GM10847 (cell line): ENCODE results near the gene MDH1.

Experiments used
- POLR2A ChIP-seq: IDR thresholded peaks from 2 replicates; pipeline ENCODE4 v1.6.1; 2011; ENCODE audit not compliant: insufficient read length; ENCODE audit errors: extremely low read depth

The MDH1 gene

DNA sequence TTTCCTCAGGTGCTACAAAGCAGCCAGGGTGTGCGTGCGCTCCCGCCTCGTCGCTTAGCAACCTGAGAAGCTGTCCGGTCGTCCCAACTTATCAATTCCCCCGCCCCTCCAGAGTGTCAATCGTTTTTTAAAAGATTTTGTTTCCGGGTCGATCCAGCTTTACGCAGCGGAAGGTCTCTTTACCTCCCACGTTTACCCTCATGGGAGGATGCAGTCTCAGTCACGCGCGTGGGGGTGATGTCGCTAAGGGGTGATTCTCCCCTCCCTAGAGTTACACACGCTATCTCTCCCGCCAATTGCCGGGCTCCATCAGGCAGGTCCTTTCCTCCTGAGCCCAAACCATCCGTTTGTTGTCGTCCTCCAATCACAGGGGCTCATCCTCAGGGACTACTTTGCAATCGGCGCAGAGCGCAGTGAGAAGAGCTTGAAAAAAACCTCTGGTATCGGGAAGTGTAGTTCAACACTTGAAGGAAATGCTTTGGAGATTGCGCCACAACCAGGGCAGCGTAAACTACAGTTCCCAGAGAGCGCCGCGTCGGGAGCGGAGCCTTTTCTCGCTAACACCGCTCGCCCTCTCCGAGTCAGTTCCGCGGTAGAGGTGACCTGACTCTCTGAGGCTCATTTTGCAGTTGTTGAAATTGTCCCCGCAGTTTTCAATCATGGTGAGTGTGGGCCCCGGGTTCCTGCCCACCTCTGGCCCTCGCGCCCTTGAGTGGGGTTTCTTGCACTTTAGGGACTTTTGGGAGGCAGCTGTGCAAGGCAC is at the start of gene MDH1, which contains the start of gene WDPCP:
TSS of gene MDH1 (plus strand) at position 579 of the 763 bp plus-strand sequence. CDS start at position 660, 81 bp downstream.
TSS of gene WDPCP (minus strand) at position 93 of the 763 bp plus-strand sequence. CDS start 206 bp downstream, outside the sequence.
- TF ChIP-seq POLR2A, result peak; percentile 64

DNA sequence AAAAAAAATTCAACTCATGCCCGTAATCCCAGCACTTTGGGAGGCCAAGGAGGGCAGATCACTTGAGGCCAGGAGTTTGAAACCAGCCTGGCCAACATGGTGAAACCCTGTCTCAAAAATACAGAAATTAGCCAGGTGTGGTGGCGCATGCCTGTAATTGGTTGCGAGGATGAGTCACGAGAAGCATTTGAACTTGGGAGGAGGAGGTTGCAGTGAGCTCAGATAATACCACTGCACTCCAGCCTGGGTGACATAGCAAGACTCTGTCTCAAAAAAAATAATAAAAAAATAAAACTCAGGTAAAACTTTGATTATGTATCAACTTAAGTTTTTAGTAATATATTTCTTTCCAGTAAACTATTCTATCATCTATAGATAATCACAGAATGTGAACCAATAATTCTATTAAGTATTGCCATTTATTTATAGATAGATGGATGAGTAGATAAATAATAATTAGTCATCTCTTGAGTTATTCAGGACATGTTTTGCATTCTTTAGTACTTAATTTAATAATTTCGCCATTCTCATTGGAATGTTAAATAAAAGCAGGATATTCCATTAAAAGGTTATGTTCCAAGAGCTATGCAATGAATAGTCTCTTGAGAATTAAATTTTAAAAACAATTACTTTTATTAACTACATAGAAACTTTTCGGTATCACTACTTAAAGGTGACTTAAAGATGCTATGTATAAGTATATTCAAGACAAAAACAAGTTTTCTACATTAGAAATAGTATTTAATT is 49.2 kb upstream of the MDH1 start:
- no peak for TF ChIP-seq POLR2A

DNA sequence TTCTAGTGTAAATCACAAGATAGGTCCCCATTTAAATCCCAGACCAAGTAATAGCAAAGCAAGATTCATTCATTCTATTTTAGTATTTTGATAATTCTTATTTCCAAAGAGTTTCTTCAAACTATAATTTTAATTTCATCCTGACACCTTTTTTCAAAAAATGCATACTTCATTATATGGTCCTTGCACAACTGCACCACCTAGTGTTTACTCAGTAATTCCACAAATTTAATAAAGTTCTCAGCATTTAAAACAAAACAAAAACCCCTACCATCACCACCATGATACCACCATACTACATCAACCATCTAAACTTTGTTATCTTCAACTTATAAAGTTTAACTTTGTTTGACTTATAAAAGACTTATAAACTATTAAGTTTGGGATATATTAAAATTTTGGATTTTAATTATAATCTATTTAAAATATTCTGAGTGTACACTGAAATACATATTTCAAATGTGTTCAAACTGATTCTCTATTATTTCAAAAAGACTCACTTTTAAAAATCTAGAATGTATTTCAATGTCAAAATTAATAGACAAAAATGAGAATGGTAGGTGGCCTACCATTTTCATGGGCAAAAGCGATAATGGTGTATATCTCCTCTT is 44.6 kb upstream of the MDH1 start:
- no peak for TF ChIP-seq POLR2A

DNA sequence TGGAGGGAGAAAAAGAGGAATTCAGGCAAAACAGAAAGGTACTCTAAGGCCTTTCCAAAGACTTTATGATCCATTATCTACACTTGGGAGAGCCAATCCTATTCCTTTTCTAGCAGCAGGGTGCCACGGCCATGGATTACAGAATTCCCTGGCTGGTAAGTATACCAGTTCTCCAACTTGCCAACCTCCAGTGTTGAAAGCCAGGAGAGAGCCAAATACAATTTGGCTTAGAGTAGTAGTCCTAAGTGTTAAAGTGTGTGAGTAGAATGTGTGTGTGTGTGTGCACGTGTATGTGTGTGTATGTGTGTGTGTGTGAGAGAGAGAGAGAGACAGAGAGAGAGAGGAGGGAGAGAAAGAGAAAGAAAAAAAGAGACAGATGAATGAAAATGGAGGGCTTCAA is 43.7 kb upstream of the MDH1 start:
- no peak for TF ChIP-seq POLR2A

DNA sequence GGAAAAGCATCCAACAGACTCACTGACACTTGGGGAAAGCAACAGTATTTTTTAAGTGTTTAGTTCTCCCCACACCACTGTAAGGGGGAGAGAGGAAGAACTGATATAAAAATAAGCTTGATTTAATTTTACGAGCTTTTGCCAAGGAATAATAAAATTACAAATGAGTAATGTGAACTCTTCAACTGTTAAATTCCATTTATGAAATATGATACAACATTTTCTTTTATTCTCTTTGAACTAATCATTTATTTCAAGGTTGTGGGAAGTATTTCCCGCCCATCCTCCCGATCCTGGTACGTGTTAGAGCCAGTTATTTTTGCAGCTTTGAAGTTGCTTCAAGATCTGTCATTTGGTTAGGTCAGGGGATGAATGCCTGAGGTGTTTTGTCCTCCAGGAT is 35.7 kb upstream of the MDH1 start:
- no peak for TF ChIP-seq POLR2A

DNA sequence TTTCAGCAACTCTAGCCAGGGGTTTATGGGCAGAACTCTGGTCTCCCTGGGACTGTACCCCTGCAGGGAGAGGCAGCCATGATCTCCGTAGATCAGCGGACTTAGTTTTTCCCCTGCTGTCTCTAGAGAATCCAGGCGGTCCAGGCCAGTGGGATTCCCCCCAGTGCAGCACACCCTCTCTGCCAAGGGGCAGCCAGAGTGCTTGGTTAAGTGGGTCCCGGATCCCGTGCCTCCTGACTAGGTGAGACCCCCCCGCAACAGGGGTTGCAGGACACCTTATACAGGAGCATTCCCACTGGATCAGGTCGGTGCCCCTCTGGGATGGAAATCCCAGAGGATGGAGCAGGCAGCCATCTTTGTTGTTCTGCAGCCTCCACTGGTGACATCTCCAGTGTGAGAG is 33.5 kb upstream of the MDH1 start:
- no peak for TF ChIP-seq POLR2A

DNA sequence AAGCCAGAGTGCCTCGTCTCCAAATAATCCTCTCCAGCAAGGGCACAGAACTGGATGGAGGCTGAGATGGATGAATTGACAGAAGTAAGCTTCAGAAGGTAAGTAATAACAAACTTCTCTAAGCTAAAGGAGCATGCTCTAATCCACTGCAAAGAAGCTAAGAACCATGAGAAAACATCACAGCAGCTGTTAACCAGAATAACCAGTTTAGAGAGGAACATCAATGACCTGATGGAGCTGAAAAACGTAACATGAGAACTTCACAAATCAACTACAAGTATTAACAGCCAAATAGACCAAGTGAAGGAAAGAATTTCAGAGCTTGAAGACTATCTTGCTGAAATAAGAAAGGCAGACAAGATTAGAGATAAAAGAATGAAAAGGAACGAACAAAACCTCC is 32.8 kb upstream of the MDH1 start:
- TF ChIP-seq POLR2A, result no peak

DNA sequence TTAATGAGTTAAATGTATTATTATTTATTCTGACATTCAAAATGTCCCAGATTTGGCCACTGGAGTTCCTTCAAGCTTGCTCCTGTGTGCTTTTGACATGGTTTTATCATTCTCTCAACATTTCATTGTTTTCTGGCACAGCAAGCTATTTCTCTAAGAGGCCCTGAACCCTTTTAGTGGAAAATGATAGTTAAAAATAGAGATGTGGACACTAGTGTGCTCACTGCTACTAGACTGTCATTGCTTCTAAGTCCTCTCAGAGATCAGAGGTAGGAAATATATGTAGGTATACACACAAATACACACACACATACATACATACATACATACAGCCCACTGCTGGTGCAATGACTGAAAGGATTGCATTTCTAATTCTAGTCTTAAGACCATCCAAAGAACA is 26.0 kb upstream of the MDH1 start:
- no peak for TF ChIP-seq POLR2A

DNA sequence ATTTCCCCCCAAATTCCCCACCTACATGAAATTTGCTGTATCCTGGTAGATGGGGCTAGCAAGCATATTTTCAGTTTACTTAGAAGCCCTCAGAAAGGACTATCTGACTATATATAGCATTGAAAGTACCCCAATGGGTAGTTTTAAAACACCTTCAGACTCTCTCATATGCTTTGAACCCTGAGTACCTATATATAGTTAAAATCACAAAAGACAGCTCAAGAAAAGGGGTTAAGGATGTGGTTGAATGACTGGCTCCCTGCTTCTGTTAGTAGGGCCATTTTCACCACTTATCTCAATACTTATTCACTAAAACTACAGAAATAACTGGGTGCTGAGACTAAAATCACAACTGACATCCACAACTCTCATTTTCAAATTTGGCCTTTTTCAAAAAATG is 19.0 kb upstream of the MDH1 start:
- TF ChIP-seq POLR2A, result no peak

DNA sequence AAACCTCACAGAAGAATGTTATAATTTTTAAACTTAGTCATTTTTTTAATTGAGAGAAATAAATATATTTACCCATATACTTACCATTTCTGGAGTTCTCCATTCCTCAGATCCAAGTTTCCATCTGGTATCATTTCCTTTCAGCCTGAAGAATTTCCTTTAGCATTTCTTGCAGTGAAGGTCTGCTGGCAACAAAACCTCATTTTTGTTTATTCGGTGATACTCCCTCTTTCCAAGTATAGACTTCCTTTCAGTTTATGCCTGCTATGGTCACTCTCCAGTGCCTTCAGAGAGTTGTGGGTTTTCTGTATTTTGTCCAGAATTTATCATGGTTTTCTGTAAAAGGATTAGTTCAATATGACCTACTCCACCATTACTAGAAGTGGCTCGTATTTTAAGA is 17.5 kb upstream of the MDH1 start:
- TF ChIP-seq POLR2A, result no peak

DNA sequence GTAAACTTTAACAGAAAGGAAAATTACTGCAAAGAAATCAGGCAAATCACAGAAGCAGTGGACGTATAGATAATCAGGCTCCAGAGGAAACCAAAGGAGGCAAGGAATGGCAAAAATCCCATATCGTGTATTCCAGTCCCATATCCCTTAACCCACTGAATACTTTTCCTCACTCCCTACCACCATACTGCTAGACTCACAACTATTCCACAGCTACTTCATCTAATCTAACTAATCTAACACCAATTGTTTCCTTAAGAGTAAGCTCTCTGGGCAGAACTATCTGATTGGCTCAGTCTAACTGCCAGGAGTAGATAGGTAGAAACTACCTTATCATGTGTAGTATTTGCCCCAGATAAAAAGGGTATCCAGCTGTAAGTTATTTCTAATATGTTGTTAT is 16.8 kb upstream of the MDH1 start:
- TF ChIP-seq POLR2A, result no peak

DNA sequence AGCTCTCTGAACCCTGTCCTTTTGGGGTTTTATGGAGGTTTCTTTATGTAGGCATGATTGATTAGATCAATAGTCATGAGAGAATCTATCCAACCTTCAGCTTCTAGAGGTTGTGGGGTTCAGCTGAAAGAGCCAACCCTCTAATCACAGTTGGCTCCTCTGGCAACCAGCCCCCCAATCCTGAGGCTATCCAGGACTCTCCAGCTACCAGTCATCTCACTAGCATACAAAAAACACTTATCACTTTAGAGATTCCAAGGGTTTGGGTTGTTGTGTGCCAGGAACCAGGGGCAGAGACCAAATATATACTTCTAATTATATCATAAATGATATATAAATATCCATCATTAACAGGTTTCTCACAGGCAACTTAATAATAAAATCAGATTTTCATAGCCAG is 12.2 kb upstream of the MDH1 start:
- no peak for TF ChIP-seq POLR2A

DNA sequence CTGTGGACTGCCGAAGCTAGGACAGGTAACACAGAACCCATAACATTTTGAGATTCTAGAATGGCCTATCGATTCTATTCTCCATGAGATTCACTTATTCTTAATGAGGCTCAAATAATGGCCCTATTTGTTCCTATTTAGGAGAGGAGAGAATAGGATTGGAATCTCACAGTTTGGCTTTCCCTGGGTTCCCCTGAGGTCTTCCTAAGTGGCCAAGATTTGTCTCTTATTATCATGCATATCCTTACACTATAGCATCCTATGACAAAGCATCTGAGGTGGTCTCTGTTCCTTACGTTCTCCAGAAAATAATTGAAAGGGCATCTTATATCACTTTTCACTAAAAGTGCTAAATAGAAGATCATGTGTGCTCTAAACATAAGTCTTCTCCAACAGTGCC is 10.0 kb upstream of the MDH1 start:
- no peak for TF ChIP-seq POLR2A

DNA sequence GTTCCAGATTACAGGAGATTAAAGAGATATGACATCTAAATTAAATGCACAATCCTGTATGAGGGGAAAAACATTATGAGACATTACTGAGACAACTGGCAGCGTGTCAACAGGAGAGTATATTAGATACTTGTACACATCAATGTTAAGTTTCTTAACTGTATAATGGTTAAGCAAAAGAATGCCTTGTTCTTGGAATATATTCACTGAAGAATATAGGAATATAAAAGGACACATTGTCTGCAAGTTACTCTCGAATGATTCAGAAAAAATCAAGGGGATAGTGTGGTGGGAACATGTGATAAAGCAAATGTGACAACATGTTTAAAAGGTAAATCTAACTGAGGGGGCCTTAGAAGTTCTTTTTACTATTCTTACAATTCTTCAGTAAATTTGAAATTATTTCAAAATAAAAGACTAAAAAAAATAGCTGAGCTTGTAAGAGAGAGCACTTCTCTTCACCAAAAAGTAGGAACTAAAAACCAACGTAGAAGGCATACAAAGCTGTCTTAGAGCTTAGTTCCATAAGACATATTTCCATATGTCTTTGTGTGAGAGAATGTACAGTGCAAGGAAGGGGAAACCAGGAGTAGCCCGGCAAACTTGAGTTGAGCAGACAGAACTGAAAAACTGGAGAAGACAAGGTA is 8.0 kb upstream of the MDH1 start:
- no peak for TF ChIP-seq POLR2A

DNA sequence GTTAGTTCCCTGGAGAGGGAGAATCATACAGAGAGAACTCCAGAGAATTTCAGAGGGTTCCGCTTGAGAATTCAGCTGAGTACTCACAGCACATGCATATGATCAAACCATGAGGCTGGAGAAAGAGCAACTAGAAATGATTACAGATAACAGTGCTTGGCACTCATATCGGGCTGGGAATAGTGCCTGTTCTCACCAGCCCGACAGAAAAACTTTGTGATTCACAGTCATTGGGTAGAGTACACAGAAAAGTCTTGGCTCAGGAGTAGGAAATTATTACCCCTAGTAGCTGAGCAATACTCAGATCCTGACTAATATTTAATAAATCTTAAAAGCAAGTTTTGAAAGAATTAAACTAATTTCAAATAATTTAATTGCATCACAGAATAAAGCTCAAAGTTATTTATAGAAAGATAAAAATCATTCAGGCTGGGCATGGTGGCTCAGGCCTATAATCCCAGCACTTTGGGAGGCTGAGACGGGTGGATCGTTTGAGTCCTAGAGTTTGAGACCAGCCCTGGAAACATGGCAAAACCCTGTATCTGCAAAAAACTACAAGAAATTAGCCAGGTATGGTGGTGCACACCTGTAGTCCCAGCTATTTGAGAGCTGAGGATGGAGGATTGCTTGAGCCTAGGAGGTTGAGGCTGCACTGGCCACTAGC is 7.3 kb upstream of the MDH1 start:
- TF ChIP-seq POLR2A, result no peak

DNA sequence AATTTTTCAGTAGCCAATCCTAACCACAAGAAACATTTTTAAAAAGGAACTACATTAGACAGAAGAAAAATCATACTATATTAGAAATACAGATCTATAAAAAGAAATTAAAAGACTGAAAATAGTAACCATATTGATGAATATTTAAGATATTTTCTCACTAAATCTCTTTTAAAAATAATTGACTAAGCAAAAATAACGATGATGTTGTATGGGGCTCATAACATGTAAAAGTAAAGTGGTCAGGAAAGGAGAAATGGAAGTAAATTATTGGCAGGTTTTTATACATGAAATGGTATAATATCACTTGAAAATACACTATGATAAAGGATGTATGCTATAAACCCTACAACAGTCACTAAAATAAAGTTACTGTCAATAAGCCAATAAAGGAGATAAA is 5.9 kb upstream of the MDH1 start:
- no peak for TF ChIP-seq POLR2A
